Neutrophil (primary cell): ENCODE measurements around the gene KCNIP1.
"Not testable (repeated sequence)": the region's sequence is repeated elsewhere in the genome, so short reads cannot be mapped to it uniquely, and the experiment has no call there.

Experiments used
- H3K27ac ChIP-seq: fragments of 200-600 bp; sonication (generic); 2 replicates; pipeline ENCODE4 v1.5.1; 2016; ENCODE audit warnings: mild to moderate bottlenecking, moderate library complexity
- H3K27me3 ChIP-seq: fragments of 200-600 bp; sonication (generic); 2 replicates; pipeline ENCODE4 v1.6.0; 2016; ENCODE audit warnings: mild to moderate bottlenecking
- H3K36me3 ChIP-seq: fragments of 200-600 bp; sonication (generic); 2 replicates; pipeline ENCODE4 v1.5.1; 2017
- H3K4me1 ChIP-seq, 2 experiments: fragments of 200-600 bp in 1 of 2; sonication (generic) in 1 of 2; 1 replicate in 1 of 2; 2 replicates in 1 of 2; pipeline versions ENCODE4 v1.5.1 to v1.6.1; 2013 to 2016; ENCODE audit warnings: low read depth in 1 of 2, low read length in 1 of 2, mild to moderate bottlenecking in 1 of 2, moderate library complexity in 1 of 2; ENCODE audit not compliant: control insufficient read depth in 1 of 2, insufficient read depth in 1 of 2
- H3K4me3 ChIP-seq, 2 experiments: fragments of 200-600 bp in 1 of 2; sonication (generic) in 1 of 2; 1 replicate in 1 of 2; 2 replicates in 1 of 2; pipeline ENCODE4 v1.5.1; 2013 to 2016; ENCODE audit warnings: low read depth in 1 of 2, low read length in 1 of 2, mild to moderate bottlenecking in 1 of 2, moderate library complexity in 1 of 2
- H3K9me3 ChIP-seq: fragments of 200-600 bp; sonication (generic); 2 replicates; pipeline ENCODE4 v1.5.1; 2016
- TF ChIP-seq, protein P1 (sequence below): fragments of 200-600 bp; sonication (generic); IDR thresholded peaks from 2 replicates; pipeline ENCODE4 v1.5.1; 2016; ENCODE audit warnings: antibody characterized with exemption

Gene KCNIP1

DNA sequence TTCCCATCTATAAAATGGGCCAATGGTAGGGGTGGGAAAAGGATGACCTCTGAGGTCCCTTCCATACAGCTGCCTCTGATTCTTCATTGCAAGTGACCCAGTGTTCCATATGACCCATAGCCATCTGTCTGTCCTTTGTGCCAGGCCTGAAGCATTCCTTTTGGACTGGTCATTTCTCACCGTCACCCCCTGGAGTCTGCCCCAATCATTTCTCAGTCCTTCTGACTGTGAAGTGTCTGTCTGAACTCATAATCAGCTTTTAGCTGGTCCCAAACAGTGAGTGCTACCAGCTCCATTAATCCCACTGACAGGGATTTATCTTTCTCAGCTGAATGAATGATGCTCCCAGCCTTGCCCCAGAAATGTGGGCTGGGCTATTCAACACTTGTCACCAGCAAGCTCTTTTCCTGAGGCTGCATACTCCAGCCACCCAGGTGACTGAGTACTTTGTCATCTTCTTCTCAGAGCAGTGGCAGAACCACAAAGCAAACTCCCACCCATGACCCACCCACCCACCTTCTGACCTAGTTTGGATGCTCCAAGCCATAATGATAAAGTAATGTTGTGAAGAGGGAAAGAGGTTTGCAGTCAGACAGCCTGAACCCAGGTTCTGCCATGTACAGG is 37.4 kb downstream of the KCNIP1 start:
- H3K4me3 ChIP-seq, result no peak overlapping the region
- no peak overlapping the region for H3K27ac ChIP-seq
- TF ChIP-seq, protein P1, sequence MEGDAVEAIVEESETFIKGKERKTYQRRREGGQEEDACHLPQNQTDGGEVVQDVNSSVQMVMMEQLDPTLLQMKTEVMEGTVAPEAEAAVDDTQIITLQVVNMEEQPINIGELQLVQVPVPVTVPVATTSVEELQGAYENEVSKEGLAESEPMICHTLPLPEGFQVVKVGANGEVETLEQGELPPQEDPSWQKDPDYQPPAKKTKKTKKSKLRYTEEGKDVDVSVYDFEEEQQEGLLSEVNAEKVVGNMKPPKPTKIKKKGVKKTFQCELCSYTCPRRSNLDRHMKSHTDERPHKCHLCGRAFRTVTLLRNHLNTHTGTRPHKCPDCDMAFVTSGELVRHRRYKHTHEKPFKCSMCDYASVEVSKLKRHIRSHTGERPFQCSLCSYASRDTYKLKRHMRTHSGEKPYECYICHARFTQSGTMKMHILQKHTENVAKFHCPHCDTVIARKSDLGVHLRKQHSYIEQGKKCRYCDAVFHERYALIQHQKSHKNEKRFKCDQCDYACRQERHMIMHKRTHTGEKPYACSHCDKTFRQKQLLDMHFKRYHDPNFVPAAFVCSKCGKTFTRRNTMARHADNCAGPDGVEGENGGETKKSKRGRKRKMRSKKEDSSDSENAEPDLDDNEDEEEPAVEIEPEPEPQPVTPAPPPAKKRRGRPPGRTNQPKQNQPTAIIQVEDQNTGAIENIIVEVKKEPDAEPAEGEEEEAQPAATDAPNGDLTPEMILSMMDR, result no peak
- H3K36me3 ChIP-seq, result no peaks in the 10 kb centered on the region
- H3K27me3 ChIP-seq, result peaks cover 6% of the 10 kb centered on the region
- H3K9me3 ChIP-seq, result no peaks in the 10 kb centered on the region
- H3K4me1 ChIP-seq, result peaks cover 36 to 42% of the 10 kb centered on the region in 2 experiments

DNA sequence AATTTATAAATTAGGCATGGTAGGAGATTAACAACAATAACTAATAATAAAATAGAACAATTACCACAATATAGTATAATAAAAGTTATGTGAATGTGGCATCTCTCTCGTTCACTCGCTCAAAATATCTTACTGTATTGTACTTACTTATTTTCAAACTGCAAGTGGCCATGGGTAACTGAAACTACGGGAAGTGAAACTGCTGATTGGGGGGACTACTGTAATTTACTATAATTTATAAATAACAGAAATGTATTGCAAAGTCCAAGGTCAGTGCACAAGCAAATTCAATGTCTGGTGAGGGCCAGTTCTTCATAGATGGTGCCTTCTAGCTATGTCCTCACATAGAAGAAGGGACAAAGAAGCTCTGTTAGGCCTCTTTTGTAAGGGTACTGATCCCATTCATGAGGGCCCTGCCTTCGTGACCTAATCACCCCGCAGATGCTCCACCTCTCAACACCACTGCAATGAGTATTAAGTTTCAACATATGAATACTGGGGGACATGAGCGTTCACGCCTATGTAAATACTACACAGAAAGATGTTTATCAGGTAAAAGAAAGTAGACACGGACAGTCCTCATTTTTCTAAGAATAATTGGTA is 39.0 kb downstream of the KCNIP1 start:
- no peak overlapping the region for H3K4me3 ChIP-seq
- H3K27me3 ChIP-seq, result peaks cover 21% of the 10 kb centered on the region
- H3K27ac ChIP-seq, result no peak overlapping the region
- no peaks in the 10 kb centered on the region for H3K36me3 ChIP-seq
- peaks cover 28 to 31% of the 10 kb centered on the region in 2 experiments for H3K4me1 ChIP-seq
- TF ChIP-seq, protein P1, result no peak
- no peaks in the 10 kb centered on the region for H3K9me3 ChIP-seq

DNA sequence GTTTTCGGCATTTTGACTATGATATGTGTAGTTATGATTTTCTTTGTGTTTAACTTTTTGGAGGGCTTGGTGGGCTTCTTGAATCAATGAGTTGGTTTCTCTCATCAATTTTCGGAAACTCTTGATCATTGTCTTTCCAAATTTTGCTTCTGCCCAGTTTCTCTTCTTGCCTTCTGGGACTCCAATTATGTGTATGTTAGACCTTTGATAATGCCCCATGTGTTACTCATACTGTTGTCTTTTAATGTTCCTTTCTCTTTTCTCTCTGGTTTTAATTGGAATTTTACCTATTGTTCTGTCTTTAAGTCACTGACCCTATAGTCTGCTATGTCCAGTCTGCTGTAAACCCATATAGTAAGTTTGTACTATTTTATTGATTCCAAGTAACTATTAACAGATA is 41.5 kb downstream of the KCNIP1 start:
- TF ChIP-seq, protein P1, result no peak
- H3K27me3 ChIP-seq, result peaks cover 46% of the 10 kb centered on the region
- peaks cover 3 to 6% of the 10 kb centered on the region in 2 experiments for H3K4me1 ChIP-seq
- H3K4me3 ChIP-seq, result no peak overlapping the region
- no peaks in the 10 kb centered on the region for H3K9me3 ChIP-seq
- no peak overlapping the region for H3K27ac ChIP-seq
- H3K36me3 ChIP-seq, result no peaks in the 10 kb centered on the region

DNA sequence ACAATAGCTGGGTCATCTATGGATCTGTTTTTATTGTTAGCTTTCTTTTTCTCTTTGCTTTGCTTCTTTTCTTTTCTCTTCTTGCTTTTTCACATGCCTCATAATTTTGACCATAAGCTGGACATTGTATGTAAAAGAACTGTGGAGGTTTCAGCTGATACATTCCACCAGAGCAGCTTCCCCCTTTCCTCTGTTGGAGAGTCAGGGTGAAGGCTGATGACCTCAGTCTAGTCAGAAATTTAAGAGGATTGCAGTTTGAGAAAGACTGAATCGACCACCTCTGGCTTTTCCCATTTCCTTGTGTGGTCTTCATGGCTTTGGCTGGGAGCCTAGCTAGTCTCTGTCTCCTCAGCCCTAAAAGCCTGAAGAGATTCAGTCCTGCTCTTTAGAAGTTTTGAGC is 42.0 kb downstream of the KCNIP1 start:
- TF ChIP-seq, protein P1, result no peak
- H3K27ac ChIP-seq, result no peak overlapping the region

DNA sequence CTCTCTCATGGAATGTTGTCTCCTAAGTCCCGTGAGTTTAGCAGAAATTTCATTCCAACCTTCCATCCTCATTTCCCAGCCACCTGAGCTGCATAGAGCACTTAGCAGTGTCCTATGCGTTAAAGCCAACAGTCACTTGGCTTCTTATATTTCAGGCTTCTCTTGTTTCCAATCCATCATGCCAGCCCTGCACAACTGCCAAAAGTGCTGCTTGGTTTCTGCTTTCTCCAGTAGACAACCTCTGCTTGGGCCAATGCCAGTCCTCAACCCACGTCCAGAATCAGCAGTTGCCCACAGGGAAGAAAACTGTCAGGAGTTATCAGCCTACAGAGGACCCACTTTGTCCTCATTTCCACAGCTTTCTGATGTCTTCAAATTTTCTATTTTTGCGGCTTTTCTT is 42.5 kb downstream of the KCNIP1 start:
- Histone ChIP-seq H3K4me3 (no peak overlapping the region), H3K27me3 (peaks cover 56% of the 10 kb centered on the region), H3K27ac (no peak overlapping the region), H3K4me1 (no peaks in the 10 kb centered on the region), H3K9me3 (no peaks in the 10 kb centered on the region), H3K36me3 (no peaks in the 10 kb centered on the region)
- TF ChIP-seq, protein P1, result no peak

More for the DNA sequence above, 42.0 kb downstream of the KCNIP1 start:
- no peaks in the 10 kb centered on the region for H3K9me3 ChIP-seq
- no peak overlapping the region for H3K4me3 ChIP-seq
- H3K27me3 ChIP-seq, result peaks cover 51% of the 10 kb centered on the region
- H3K36me3 ChIP-seq, result no peaks in the 10 kb centered on the region
- peaks cover 0 to under 1% of the 10 kb centered on the region in 2 experiments for H3K4me1 ChIP-seq

DNA sequence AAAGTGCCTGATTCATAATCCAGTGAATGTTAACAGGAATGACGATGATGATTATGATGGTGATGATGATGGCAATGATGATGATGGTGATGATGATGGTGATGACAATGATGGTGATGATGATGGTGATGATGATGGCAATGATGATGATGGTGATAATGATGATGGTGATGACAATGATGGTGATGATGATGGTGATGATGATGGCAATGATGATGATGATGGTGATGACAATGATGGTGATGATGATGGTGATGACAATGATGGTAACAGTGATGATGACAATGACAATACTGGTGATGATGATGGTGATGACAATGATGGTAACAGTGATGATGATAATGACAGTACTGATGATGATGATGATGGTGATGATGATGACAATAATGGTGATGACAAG is 46.6 kb downstream of the KCNIP1 start:
- H3K4me3 ChIP-seq, H3K36me3 ChIP-seq, H3K9me3 ChIP-seq, H3K27ac ChIP-seq: not testable (repeated sequence)
- Histone ChIP-seq H3K27me3 (peaks cover 96% of the 10 kb centered on the region), H3K4me1 (peaks cover 10 to 13% of the 10 kb centered on the region in 2 experiments)
